Measurements from ENCODE around the gene TMEM247.
A peak's percentile ranks its signal among the peaks of the same experiment; 100 is the strongest.

TMEM247 gene

GRCh38 chr2:46485002-46485401, 5.6 kb downstream of the TMEM247 start:
- no peak overlapping the region for H3K9ac ChIP-seq (ENCODE audit: low read length in 5 of 5)
- peaks cover 3 to 21% (median 18%) of the 10 kb centered on the region in 5 donors for H3K4me1 ChIP-seq (ENCODE audit: control insufficient read depth in 5 of 5, insufficient read depth in 5 of 5, low read length in 5 of 5)
- H3K9me3 ChIP-seq (ENCODE audit: control insufficient read depth in 5 of 5, low read length in 5 of 5) = no peaks in the 10 kb centered on the region
- H3K27ac ChIP-seq (ENCODE audit: low read depth, low read length) = no peak overlapping the region
- no peaks in the 10 kb centered on the region for H3K36me3 ChIP-seq (ENCODE audit: control insufficient read depth in 5 of 5, insufficient read depth in 5 of 5, low read length in 5 of 5)
- no peak overlapping the region for H3K4me3 ChIP-seq (ENCODE audit: low read depth in 1 of 5, low read length in 5 of 5)
- H3K27me3 ChIP-seq (ENCODE audit: control insufficient read depth in 5 of 5, insufficient read depth in 4 of 5, low read length in 5 of 5) = no peaks in the 10 kb centered on the region

- H3K4me3 ChIP-seq (ENCODE audit: low read depth in 1 of 5, low read length in 5 of 5) = no peak overlapping the region
- H3K9me3 ChIP-seq (ENCODE audit: control insufficient read depth in 5 of 5, low read length in 5 of 5) = no peaks in the 10 kb centered on the region
- H3K36me3 ChIP-seq (ENCODE audit: control insufficient read depth in 5 of 5, insufficient read depth in 5 of 5, low read length in 5 of 5) = no peaks in the 10 kb centered on the region
- H3K27ac ChIP-seq (ENCODE audit: low read depth, low read length) = no peak overlapping the region
- H3K4me1 ChIP-seq (ENCODE audit: control insufficient read depth in 5 of 5, insufficient read depth in 5 of 5, low read length in 5 of 5) = peaks cover 3 to 36% (median 31%) of the 10 kb centered on the region in 5 donors
- no peaks in the 10 kb centered on the region for H3K27me3 ChIP-seq (ENCODE audit: control insufficient read depth in 5 of 5, insufficient read depth in 4 of 5, low read length in 5 of 5)
- no peak overlapping the region for H3K9ac ChIP-seq (ENCODE audit: low read length in 5 of 5)
Observed at GRCh38 chr2:46486436-46486835, 7.1 kb downstream of the TMEM247 start.

- Histone ChIP-seq H3K4me3 (ENCODE audit: low read depth in 1 of 5, low read length in 5 of 5) (no peak overlapping the region), H3K4me1 (ENCODE audit: control insufficient read depth in 5 of 5, insufficient read depth in 5 of 5, low read length in 5 of 5) (peaks cover 3 to 37% (median 31%) of the 10 kb centered on the region in 5 donors), H3K36me3 (ENCODE audit: control insufficient read depth in 5 of 5, insufficient read depth in 5 of 5, low read length in 5 of 5) (no peaks in the 10 kb centered on the region), H3K9ac (ENCODE audit: low read length in 5 of 5) (no peak overlapping the region), H3K27ac (ENCODE audit: low read depth, low read length) (no peak overlapping the region), H3K9me3 (ENCODE audit: control insufficient read depth in 5 of 5, low read length in 5 of 5) (no peaks in the 10 kb centered on the region), H3K27me3 (ENCODE audit: control insufficient read depth in 5 of 5, insufficient read depth in 4 of 5, low read length in 5 of 5) (no peaks in the 10 kb centered on the region)
Observed at GRCh38 chr2:46487667-46488335, 8.4 kb downstream of the TMEM247 start.

DNA sequence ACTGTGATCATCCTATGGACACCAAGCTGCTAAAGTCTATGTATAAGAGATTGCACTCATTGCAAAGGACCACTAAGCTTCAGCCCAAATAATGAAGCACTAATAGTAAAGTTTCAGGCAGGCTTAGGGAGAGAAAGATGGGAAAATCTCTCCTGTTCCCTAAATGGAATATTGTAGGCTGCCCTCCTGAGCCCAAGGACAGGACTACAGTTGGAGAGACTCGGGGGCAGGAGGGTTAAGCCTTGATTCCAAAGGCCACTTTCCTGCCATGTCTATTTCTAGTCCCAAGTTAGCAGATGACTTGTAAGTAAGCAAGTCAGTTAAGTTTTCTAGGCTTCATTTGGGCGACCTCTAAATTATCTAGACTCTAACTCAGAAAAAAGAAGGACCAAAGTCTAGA, 9.0 kb downstream of the TMEM247 start:
- Histone ChIP-seq H3K4me1 (ENCODE audit: control insufficient read depth in 5 of 5, insufficient read depth in 5 of 5, low read length in 5 of 5) (peaks cover 3 to 37% (median 31%) of the 10 kb centered on the region in 5 donors), H3K9me3 (ENCODE audit: control insufficient read depth in 5 of 5, low read length in 5 of 5) (no peaks in the 10 kb centered on the region), H3K4me3 (ENCODE audit: low read depth in 1 of 5, low read length in 5 of 5) (no peak overlapping the region), H3K27ac (ENCODE audit: low read depth, low read length) (no peak overlapping the region), H3K36me3 (ENCODE audit: control insufficient read depth in 5 of 5, insufficient read depth in 5 of 5, low read length in 5 of 5) (no peaks in the 10 kb centered on the region), H3K9ac (ENCODE audit: low read length in 5 of 5) (no peak overlapping the region), H3K27me3 (ENCODE audit: control insufficient read depth in 5 of 5, insufficient read depth in 4 of 5, low read length in 5 of 5) (no peaks in the 10 kb centered on the region)

- Histone ChIP-seq H3K4me1 (ENCODE audit: control insufficient read depth in 5 of 5, insufficient read depth in 5 of 5, low read length in 5 of 5) (peaks cover 3 to 37% (median 31%) of the 10 kb centered on the region in 5 donors), H3K27me3 (ENCODE audit: control insufficient read depth in 5 of 5, insufficient read depth in 4 of 5, low read length in 5 of 5) (no peaks in the 10 kb centered on the region), H3K9me3 (ENCODE audit: control insufficient read depth in 5 of 5, low read length in 5 of 5) (no peaks in the 10 kb centered on the region), H3K27ac (ENCODE audit: low read depth, low read length) (no peak overlapping the region), H3K36me3 (ENCODE audit: control insufficient read depth in 5 of 5, insufficient read depth in 5 of 5, low read length in 5 of 5) (no peaks in the 10 kb centered on the region), H3K4me3 (ENCODE audit: low read depth in 1 of 5, low read length in 5 of 5) (no peak overlapping the region), H3K9ac (ENCODE audit: low read length in 5 of 5) (no peak overlapping the region)
Observed at GRCh38 chr2:46489423-46490174, 10.2 kb downstream of the TMEM247 start.

DNA sequence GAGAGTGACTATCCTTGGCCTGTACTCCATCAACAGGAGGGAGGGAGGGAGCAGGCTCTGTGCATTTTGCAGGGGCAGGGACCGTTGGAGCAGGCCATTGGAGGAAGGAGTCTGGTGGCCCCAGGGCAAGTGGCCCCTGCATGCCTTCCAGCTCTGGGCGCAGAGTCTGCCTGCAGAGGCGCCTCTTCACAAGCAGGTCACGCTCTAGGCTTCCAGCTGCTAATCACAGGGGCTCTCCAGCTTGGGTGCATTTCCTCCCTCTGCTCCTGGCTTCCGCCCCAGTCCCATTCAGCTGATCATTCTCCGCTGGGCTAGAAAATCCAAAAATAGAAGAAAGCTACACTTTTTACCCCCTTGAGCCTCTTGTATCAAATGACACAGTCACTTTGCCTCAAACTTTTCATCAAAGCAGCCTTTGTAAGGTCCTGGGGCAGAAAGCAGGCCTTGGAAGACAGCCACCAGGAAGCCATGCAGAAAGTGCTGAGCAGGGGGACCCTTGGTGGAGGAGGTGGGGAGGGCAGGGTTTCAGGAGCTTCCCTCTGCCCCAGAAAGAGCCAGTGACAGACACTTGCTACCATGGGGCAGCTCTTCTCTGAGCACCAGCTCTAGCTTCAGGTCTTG, 11.3 kb downstream of the TMEM247 start:
- peak overlapping the region in 1 of 5 donors; percentile 1 for H3K9ac ChIP-seq (ENCODE audit: low read length in 5 of 5)
- H3K27me3 ChIP-seq (ENCODE audit: control insufficient read depth in 5 of 5, insufficient read depth in 4 of 5, low read length in 5 of 5) = no peaks in the 10 kb centered on the region
- H3K4me1 ChIP-seq (ENCODE audit: control insufficient read depth in 5 of 5, insufficient read depth in 5 of 5, low read length in 5 of 5) = peaks cover 3 to 37% (median 31%) of the 10 kb centered on the region in 5 donors
- no peaks in the 10 kb centered on the region for H3K9me3 ChIP-seq (ENCODE audit: control insufficient read depth in 5 of 5, low read length in 5 of 5)
- H3K36me3 ChIP-seq (ENCODE audit: control insufficient read depth in 5 of 5, insufficient read depth in 5 of 5, low read length in 5 of 5) = no peaks in the 10 kb centered on the region
- peak overlapping the region; percentile 18 for H3K27ac ChIP-seq (ENCODE audit: low read depth, low read length)
- no peak overlapping the region for H3K4me3 ChIP-seq (ENCODE audit: low read depth in 1 of 5, low read length in 5 of 5)

- H3K4me3 ChIP-seq (ENCODE audit: low read depth in 1 of 5, low read length in 5 of 5) = no peak overlapping the region
- H3K4me1 ChIP-seq (ENCODE audit: control insufficient read depth in 5 of 5, insufficient read depth in 5 of 5, low read length in 5 of 5) = peaks cover 3 to 37% (median 31%) of the 10 kb centered on the region in 5 donors
- H3K36me3 ChIP-seq (ENCODE audit: control insufficient read depth in 5 of 5, insufficient read depth in 5 of 5, low read length in 5 of 5) = no peaks in the 10 kb centered on the region
Observed at GRCh38 chr2:46492301-46492700, 12.9 kb downstream of the TMEM247 start.

GRCh38 chr2:46493241-46493970, 14.0 kb downstream of the TMEM247 start:
- H3K4me3 ChIP-seq (ENCODE audit: low read depth in 1 of 5, low read length in 5 of 5) = no peak overlapping the region
- no peaks in the 10 kb centered on the region for H3K36me3 ChIP-seq (ENCODE audit: control insufficient read depth in 5 of 5, insufficient read depth in 5 of 5, low read length in 5 of 5)
- no peaks in the 10 kb centered on the region for H3K9me3 ChIP-seq (ENCODE audit: control insufficient read depth in 5 of 5, low read length in 5 of 5)
- peaks cover 0 to 34% (median 23%) of the 10 kb centered on the region in 5 donors for H3K4me1 ChIP-seq (ENCODE audit: control insufficient read depth in 5 of 5, insufficient read depth in 5 of 5, low read length in 5 of 5)
- H3K27ac ChIP-seq (ENCODE audit: low read depth, low read length) = no peak overlapping the region
- no peak overlapping the region for H3K9ac ChIP-seq (ENCODE audit: low read length in 5 of 5)
- H3K27me3 ChIP-seq (ENCODE audit: control insufficient read depth in 5 of 5, insufficient read depth in 4 of 5, low read length in 5 of 5) = no peaks in the 10 kb centered on the region

More at GRCh38 chr2:46492301-46492700, 12.9 kb downstream of the TMEM247 start:
- Histone ChIP-seq H3K27me3 (ENCODE audit: control insufficient read depth in 5 of 5, insufficient read depth in 4 of 5, low read length in 5 of 5) (no peaks in the 10 kb centered on the region), H3K9me3 (ENCODE audit: control insufficient read depth in 5 of 5, low read length in 5 of 5) (no peaks in the 10 kb centered on the region), H3K27ac (ENCODE audit: low read depth, low read length) (no peak overlapping the region), H3K9ac (ENCODE audit: low read length in 5 of 5) (no peak overlapping the region)

- Histone ChIP-seq H3K4me3 (ENCODE audit: low read depth in 1 of 5, low read length in 5 of 5) (no peak overlapping the region), H3K9me3 (ENCODE audit: control insufficient read depth in 5 of 5, low read length in 5 of 5) (no peaks in the 10 kb centered on the region), H3K4me1 (ENCODE audit: control insufficient read depth in 5 of 5, insufficient read depth in 5 of 5, low read length in 5 of 5) (peaks cover 0 to 33% (median 22%) of the 10 kb centered on the region in 5 donors), H3K36me3 (ENCODE audit: control insufficient read depth in 5 of 5, insufficient read depth in 5 of 5, low read length in 5 of 5) (no peaks in the 10 kb centered on the region), H3K9ac (ENCODE audit: low read length in 5 of 5) (no peak overlapping the region), H3K27ac (ENCODE audit: low read depth, low read length) (no peak overlapping the region), H3K27me3 (ENCODE audit: control insufficient read depth in 5 of 5, insufficient read depth in 4 of 5, low read length in 5 of 5) (no peaks in the 10 kb centered on the region)
Observed at GRCh38 chr2:46493971-46494250, 14.5 kb downstream of the TMEM247 start.
